IMR-90 (cell line): ENCODE results near the gene PTGES3L.

ENCODE experiments used
- CTCF ChIP-seq: conservative IDR thresholded peaks from 2 replicates; pipeline ENCODE4 v1.5.1; 2012; ENCODE audit warnings: mild to moderate bottlenecking, low read depth, low read length, improper control_type of control experiment
- FOS ChIP-seq: fragments of 150-350 bp; IDR thresholded peaks from 2 replicates; pipeline ENCODE4 v1.6.1; 2016; ENCODE audit warnings: low read depth, low read length
- MXI1 ChIP-seq: IDR thresholded peaks from 2 replicates; pipeline ENCODE4 v1.6.1; 2012; ENCODE audit warnings: low read depth, mild to moderate bottlenecking, low read length, moderate library complexity, borderline replicate concordance
- POLR2A ChIP-seq: IDR thresholded peaks from 2 replicates; pipeline ENCODE4 v1.6.1; 2012; ENCODE audit warnings: mild to moderate bottlenecking, low read depth, low read length
- RFX5 ChIP-seq: IDR thresholded peaks from 2 replicates; pipeline ENCODE4 v1.8.0; 2012; ENCODE audit warnings: low read depth, mild to moderate bottlenecking, low read length, moderate library complexity
- SMC3 ChIP-seq: fragments of 150-350 bp; IDR thresholded peaks from 2 replicates; pipeline ENCODE4 v1.6.1; 2016; ENCODE audit warnings: low read depth, mild to moderate bottlenecking, antibody characterized with exemption, low read length, moderate library complexity
- TF ChIP-seq, protein P1 (sequence below): fragments of 150-350 bp; IDR thresholded peaks from 2 replicates; pipeline ENCODE4 v1.6.1; 2017; ENCODE audit warnings: mild to moderate bottlenecking, antibody characterized with exemption, low read length, low read depth

GRCh38 chr17:43011728-43012472 is 32.0 kb upstream of the PTGES3L start:
- TF ChIP-seq CTCF (no peak), POLR2A (no peak), FOS (no peak), MXI1 (no peak), RFX5 (no peak), SMC3 (no peak)
- TF ChIP-seq, protein P1, sequence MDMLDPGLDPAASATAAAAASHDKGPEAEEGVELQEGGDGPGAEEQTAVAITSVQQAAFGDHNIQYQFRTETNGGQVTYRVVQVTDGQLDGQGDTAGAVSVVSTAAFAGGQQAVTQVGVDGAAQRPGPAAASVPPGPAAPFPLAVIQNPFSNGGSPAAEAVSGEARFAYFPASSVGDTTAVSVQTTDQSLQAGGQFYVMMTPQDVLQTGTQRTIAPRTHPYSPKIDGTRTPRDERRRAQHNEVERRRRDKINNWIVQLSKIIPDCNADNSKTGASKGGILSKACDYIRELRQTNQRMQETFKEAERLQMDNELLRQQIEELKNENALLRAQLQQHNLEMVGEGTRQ = no peak
